HG03139 (cell line): ENCODE data around the gene TMC8.

Source experiments
- ATAC-seq: cut with Tn5 transposase; IDR thresholded peaks from one replicate; pipeline ENCODE4 v1.9.1; 2021; ENCODE audit not compliant: unreplicated experiment

The TMC8 gene

GRCh38 chr17:78174870-78175642 lies 44.5 kb downstream of the TMC8 start:
- no peak for ATAC-seq

- ATAC-seq, result no peak
Measured at GRCh38 chr17:78175643-78175981, 45.0 kb downstream of the TMC8 start.

- ATAC-seq, result no peak
Measured at GRCh38 chr17:78176548-78177025, 46.0 kb downstream of the TMC8 start.

- ATAC-seq, result no peak
Measured at GRCh38 chr17:78179372-78179771, 48.8 kb downstream of the TMC8 start.

- no peak for ATAC-seq
Measured at GRCh38 chr17:78180083-78180482, 49.5 kb downstream of the TMC8 start.

GRCh38 chr17:78180508-78180907 lies 49.9 kb downstream of the TMC8 start:
- ATAC-seq, result no peak

- no peak for ATAC-seq
Measured at GRCh38 chr17:78182504-78182903, 51.9 kb downstream of the TMC8 start.

GRCh38 chr17:78183916-78184315 lies 53.3 kb downstream of the TMC8 start:
- ATAC-seq, result no peak

- ATAC-seq, result no peak
Measured at GRCh38 chr17:78184351-78184750, 53.8 kb downstream of the TMC8 start.

- no peak for ATAC-seq
Measured at GRCh38 chr17:78184868-78185267, 54.3 kb downstream of the TMC8 start.

GRCh38 chr17:78185981-78186691 lies 55.6 kb downstream of the TMC8 start:
- ATAC-seq, result no peak

- ATAC-seq, result peak; percentile 93
Measured at GRCh38 chr17:78186692-78187595, 56.4 kb downstream of the TMC8 start, which contains the start of the genes AFMID and TK1. TSS of gene AFMID (plus strand) at chr17:78187362. CDS start at chr17:78187371, 9 bp downstream. TSS of gene TK1 (minus strand) at chr17:78187052. CDS start at chr17:78186994, 58 bp downstream.
